ENCODE results near the gene DNASE1L1.

The DNASE1L1 gene

GRCh38 chrX:154420402-154420756, 11.3 kb upstream of the DNASE1L1 start:
- Histone ChIP-seq H3K27ac (ENCODE audit: low read length) (no peak overlapping the region), H2AFZ (ENCODE audit: low read depth, low read length) (no peak overlapping the region), H3K4me3 (ENCODE audit: low read depth in 1 of 2, low read length in 2 of 2) (no peak overlapping the region), H3K4me1 (ENCODE audit: insufficient read depth, low read length) (no peaks in the 10 kb centered on the region), H3K4me2 (ENCODE audit: insufficient read depth, low read length) (no peak overlapping the region), H3K9me3 (ENCODE audit: insufficient read depth, low read length, severe bottlenecking) (no peaks in the 10 kb centered on the region), H3K9ac (ENCODE audit: low read depth, low read length) (no peak overlapping the region), H4K20me1 (ENCODE audit: insufficient read depth, low read length) (no peaks in the 10 kb centered on the region), H3K79me2 (ENCODE audit: insufficient read depth, low read length) (no peaks in the 10 kb centered on the region), H3K36me3 (ENCODE audit: insufficient read depth, low read length) (peaks cover 8% of the 10 kb centered on the region), H3K27me3 (ENCODE audit: insufficient read depth, low read length, poor library complexity) (no peaks in the 10 kb centered on the region)
- ATAC-seq (ENCODE audit: insufficient read depth, low read depth), result no peak
- no peak for DNase-seq
- no peak for TF ChIP-seq CTCF (IDR thresholded peaks at IDR 0.05; ENCODE audit: borderline replicate concordance, extremely low read depth, low read length, poor library complexity, severe bottlenecking)

- Histone ChIP-seq H3K4me1 (ENCODE audit: insufficient read depth, low read length) (no peaks in the 10 kb centered on the region), H3K79me2 (ENCODE audit: insufficient read depth, low read length) (no peaks in the 10 kb centered on the region), H3K36me3 (ENCODE audit: insufficient read depth, low read length) (peaks cover 13% of the 10 kb centered on the region), H3K9me3 (ENCODE audit: insufficient read depth, low read length, severe bottlenecking) (no peaks in the 10 kb centered on the region), H4K20me1 (ENCODE audit: insufficient read depth, low read length) (no peaks in the 10 kb centered on the region), H3K27me3 (ENCODE audit: insufficient read depth, low read length, poor library complexity) (no peaks in the 10 kb centered on the region), H3K9ac (ENCODE audit: low read depth, low read length) (no peak overlapping the region), H3K27ac (ENCODE audit: low read length) (no peak overlapping the region), H3K4me3 (ENCODE audit: low read depth in 1 of 2, low read length in 2 of 2) (no peak overlapping the region), H2AFZ (ENCODE audit: low read depth, low read length) (no peak overlapping the region), H3K4me2 (ENCODE audit: insufficient read depth, low read length) (no peak overlapping the region)
- ATAC-seq (ENCODE audit: insufficient read depth, low read depth), result 0 out of 3 replicates have a peak, but pooled peaks have one; percentile 34
- no peak for DNase-seq
- TF ChIP-seq CTCF (IDR thresholded peaks at IDR 0.05; ENCODE audit: borderline replicate concordance, extremely low read depth, low read length, poor library complexity, severe bottlenecking) (no peak), EZH2 (IDR thresholded peaks at IDR 0.05; ENCODE audit: borderline replicate concordance, low read depth, low read length, severe bottlenecking) (no peak)
These were observed 10.8 kb upstream of the DNASE1L1 start for GRCh38 chrX:154419688-154420401.

GRCh38 chrX:154419189-154419588, 10.1 kb upstream of the DNASE1L1 start:
- no peak overlapping the region for H3K4me3 ChIP-seq (ENCODE audit: low read depth in 1 of 2, low read length in 2 of 2)
- H3K9ac ChIP-seq (ENCODE audit: low read depth, low read length), result no peak overlapping the region
- no peak overlapping the region for H2AFZ ChIP-seq (ENCODE audit: low read depth, low read length)
- peaks cover 13% of the 10 kb centered on the region for H3K36me3 ChIP-seq (ENCODE audit: insufficient read depth, low read length)
- DNase-seq, result no peak
- TF ChIP-seq CTCF (IDR thresholded peaks at IDR 0.05; ENCODE audit: borderline replicate concordance, extremely low read depth, low read length, poor library complexity, severe bottlenecking), result no peak
- no peak for TF ChIP-seq EZH2 (IDR thresholded peaks at IDR 0.05; ENCODE audit: borderline replicate concordance, low read depth, low read length, severe bottlenecking)
- no peak overlapping the region for H3K4me2 ChIP-seq (ENCODE audit: insufficient read depth, low read length)
- H3K79me2 ChIP-seq (ENCODE audit: insufficient read depth, low read length), result no peaks in the 10 kb centered on the region
- no peaks in the 10 kb centered on the region for H3K9me3 ChIP-seq (ENCODE audit: insufficient read depth, low read length, severe bottlenecking)
- H3K27me3 ChIP-seq (ENCODE audit: insufficient read depth, low read length, poor library complexity), result no peaks in the 10 kb centered on the region
- H4K20me1 ChIP-seq (ENCODE audit: insufficient read depth, low read length), result no peaks in the 10 kb centered on the region
- H3K27ac ChIP-seq (ENCODE audit: low read length), result no peak overlapping the region
- no peaks in the 10 kb centered on the region for H3K4me1 ChIP-seq (ENCODE audit: insufficient read depth, low read length)
- ATAC-seq (ENCODE audit: insufficient read depth, low read depth), result no peak

Measured in DND-41 (cell line).